K562 (cell line): ENCODE measurements around the gene MOSPD2. TPM values are rescaled to one million over a fixed set of nuclear protein-coding genes. Genes with fewer than 3 reads are reported as not detected.

ENCODE experiments used
- ATAC-seq: fragments of 200-7000 bp; cut with Tn5 transposase; 3 replicates; pipeline ENCODE4 v1.9.1; 2020; ENCODE audit warnings: moderate library complexity
- BruUV-seq: library from RNA; stranded (reverse); fragments of 400-500 nt; replicated peaks from 2 replicates; lab custom pipeline; 2021; lab: Mats Ljungman, UMichigan
- CTCF ChIA-PET: fragments of 300-600 bp; formaldehyde crosslinking; extraction: SDS; loops from one replicate; lab custom pipeline; 2021; ENCODE audit warnings: low intra/inter-chr PET ratio; lab: Yijun Ruan, JAX
- POLR2A ChIA-PET: fragments of 300-600, 350-650 bp; sonication (Branson Sonifier 250); formaldehyde crosslinking; extraction: SDS; loops from one replicate; lab custom pipeline; 2021; ENCODE audit warnings: antibody characterized with exemption, inconsistent platforms; lab: Yijun Ruan, JAX
- DNase-seq, 4 experiments: peaks; one replicate each; pipeline versions ENCODE4 v3.0.0 to v3.0.0-alpha.2; 2011 to 2018; ENCODE audit warnings: low spot score in 3 of 4, mixed read lengths in 3 of 4; ENCODE audit errors: extremely low read depth in 1 of 4
- FAIRE-seq: peaks from 2 replicates; lab custom pipeline; 2011; peaks lifted over from hg19 to GRCh38; lab: Jason Lieb, UNC
- H2AFZ ChIP-seq: 2 replicates; pipeline ENCODE4 v1.6.0; 2011; ENCODE audit warnings: low read depth, low read length, control low read depth, inconsistent platforms
- H3K27ac ChIP-seq: fragments of 200-600 bp; 3 replicates; pipeline ENCODE4 v1.8.0; 2011; ENCODE audit warnings: low read depth, mild to moderate bottlenecking, control low read depth, inconsistent platforms, low read length, moderate library complexity, mixed read lengths; ENCODE audit errors: extremely low read depth
- H3K27me3 ChIP-seq, 2 experiments: fragments of 300-600 bp in 1 of 2; 2 replicates in 1 of 2; 3 replicates in 1 of 2; pipeline versions ENCODE4 v1.6.0 to v1.8.0; 2011; ENCODE audit warnings: inconsistent platforms in 2 of 2, low read length in 2 of 2, mild to moderate bottlenecking in 1 of 2, mixed read lengths in 1 of 2, moderate library complexity in 1 of 2; ENCODE audit not compliant: control insufficient read depth in 2 of 2, insufficient read depth in 2 of 2
- H3K36me3 ChIP-seq: fragments of 300-600 bp; 3 replicates; pipeline ENCODE4 v1.8.0; 2011; ENCODE audit warnings: mild to moderate bottlenecking, low read length, inconsistent platforms; ENCODE audit not compliant: control insufficient read depth, insufficient read depth
- H3K4me1 ChIP-seq, 2 experiments: fragments of 200-600 bp in 1 of 2; replicated peaks in 1 of 2; 2 replicates in 1 of 2; 3 replicates in 1 of 2; pipeline versions ENCODE4 v1.5.1 to v1.8.0; 2011; ENCODE audit warnings: inconsistent platforms in 2 of 2, low read length in 2 of 2, mild to moderate bottlenecking in 1 of 2, mixed read lengths in 1 of 2, moderate library complexity in 1 of 2; ENCODE audit not compliant: control insufficient read depth in 2 of 2, insufficient read depth in 2 of 2
- H3K4me2 ChIP-seq: 2 replicates; pipeline ENCODE4 v1.6.1; 2011; ENCODE audit warnings: low read length, control low read depth, inconsistent platforms, mixed read lengths; ENCODE audit not compliant: insufficient read depth
- H3K4me3 ChIP-seq: fragments of 200-600 bp; sonication (generic), shearing (Covaris generic); 2 replicates; pipeline ENCODE4 v1.5.1; 2016; ENCODE audit warnings: control low read depth, inconsistent platforms
- H3K79me2 ChIP-seq: fragments of 200-600 bp; 3 replicates; pipeline ENCODE4 v1.8.0; 2011; ENCODE audit warnings: low read length, inconsistent platforms; ENCODE audit not compliant: control insufficient read depth, insufficient read depth
- H3K9ac ChIP-seq, 2 experiments: 2 replicates each; pipeline versions ENCODE4 v1.6.0 to v1.6.1; 2011; ENCODE audit warnings: low read depth in 2 of 2, low read length in 2 of 2, control low read depth in 1 of 2, inconsistent platforms in 1 of 2, mild to moderate bottlenecking in 1 of 2, mixed read lengths in 1 of 2; ENCODE audit not compliant: insufficient read depth in 1 of 2
- H3K9me1 ChIP-seq: one replicate; pipeline ENCODE4 v1.6.0; 2011; ENCODE audit warnings: inconsistent platforms, mild to moderate bottlenecking, low read length, moderate library complexity; ENCODE audit not compliant: control insufficient read depth, insufficient read depth
- H3K9me3 ChIP-seq: replicated peaks from 2 replicates; pipeline ENCODE4 v1.5.1; 2011; ENCODE audit warnings: low read depth, low read length, inconsistent platforms; ENCODE audit not compliant: control insufficient read depth, insufficient read depth
- H4K20me1 ChIP-seq: replicated peaks from 2 replicates; pipeline ENCODE4 v1.6.1; 2011; ENCODE audit warnings: low read length, inconsistent platforms, mixed read lengths; ENCODE audit not compliant: control insufficient read depth, insufficient read depth
- ATF3 ChIP-seq, 2 experiments: fragments of 450-650 bp in 1 of 2; sonication (generic) in 1 of 2; formaldehyde crosslinking in 1 of 2; IDR thresholded peaks in 1 of 2; conservative IDR thresholded peaks in 1 of 2; 2 replicates each; pipeline versions ENCODE4 v1.6.1 to v1.8.1; 2016 to 2023; ENCODE audit warnings: mild to moderate bottlenecking in 2 of 2, moderate library complexity in 2 of 2, inconsistent platforms in 1 of 2, missing genetic modification reagents in 1 of 2
- CLOCK ChIP-seq: fragments of 250-450 bp; sonication (Bioruptor Pico); IDR thresholded peaks from 2 replicates; pipeline ENCODE4 v1.4.0; 2020; ENCODE audit warnings: mild to moderate bottlenecking, moderate library complexity, borderline replicate concordance
- DMBX1 ChIP-seq: fragments of 250-450 bp; sonication (Bioruptor Pico); IDR thresholded peaks from 2 replicates; pipeline ENCODE4 v1.8.0; 2022; ENCODE audit warnings: inconsistent platforms, mild to moderate bottlenecking, moderate library complexity, borderline replicate concordance
- EZH2 ChIP-seq: IDR thresholded peaks from 2 replicates; pipeline ENCODE4 v1.6.1; 2012; ENCODE audit warnings: low read depth, mild to moderate bottlenecking, inconsistent platforms, low read length, borderline replicate concordance
- FIP1L1 ChIP-seq: fragments of 200-400 bp; formaldehyde crosslinking; IDR thresholded peaks from 2 replicates; pipeline ENCODE4 v1.6.1; 2018; ENCODE audit warnings: mild to moderate bottlenecking, low read depth, low read length; ENCODE audit not compliant: poor library complexity, severe bottlenecking
- HES1 ChIP-seq: fragments of 450-650 bp; IDR thresholded peaks from 2 replicates; pipeline ENCODE4 v1.6.1; 2016; ENCODE audit warnings: low read depth, mild to moderate bottlenecking, moderate library complexity
- KDM1A ChIP-seq, 2 experiments: fragments of 450-650 bp; IDR thresholded peaks; 2 replicates each; pipeline ENCODE4 v1.6.1; 2016; ENCODE audit warnings: mild to moderate bottlenecking in 2 of 2
- L3MBTL2 ChIP-seq: fragments of 450-650 bp; IDR thresholded peaks from 2 replicates; pipeline ENCODE4 v1.6.1; 2016; ENCODE audit warnings: mild to moderate bottlenecking, moderate library complexity
- TCF3 ChIP-seq: sonication (generic); formaldehyde crosslinking; IDR thresholded peaks from 2 replicates; pipeline ENCODE4 v1.4.0; 2020; ENCODE audit warnings: mild to moderate bottlenecking, missing genetic modification reagents
- THAP7 ChIP-seq: fragments of 250-450 bp; sonication (Bioruptor Pico); IDR thresholded peaks from 2 replicates; pipeline ENCODE4 v1.5.0; 2021
- ZNF518B ChIP-seq: fragments of 250-450 bp; sonication (Bioruptor Pico); IDR thresholded peaks from 2 replicates; pipeline ENCODE4 v1.5.0; 2021; ENCODE audit warnings: mild to moderate bottlenecking, moderate library complexity
- ZNF764 ChIP-seq: fragments of 250-450 bp; sonication (Bioruptor Pico); IDR thresholded peaks from 2 replicates; pipeline ENCODE4 v1.4.0; 2020; ENCODE audit warnings: low read depth, mild to moderate bottlenecking, moderate library complexity
- WGBS: fragments of 100-300 bp; shearing (Covaris generic); methylation state at CpG from one replicate; pipeline ENCODE4 v1.1.6; 2016; ENCODE audit warnings: low coverage, mixed read lengths; ENCODE audit not compliant: insufficient coverage; ENCODE audit errors: missing lambda C conversion rate; 5-methylcytosine and 5-hydroxymethylcytosine counted together
- in situ Hi-C: fragments of 300-500 bp; cut with MboI; formaldehyde crosslinking; loops from 4 replicates; pipeline ENCODE4 v1.15.0; 2018; ENCODE audit warnings: inconsistent platforms, mixed read lengths
- intact Hi-C: fragments of 100-400 bp; cut with micrococcal nuclease; formaldehyde crosslinking; loops from 2 replicates; pipeline ENCODE4 v1.14.2; 2022
- polyA plus RNA-seq, 8 experiments: library from polyadenylated mRNA; depleted of rRNA in 4 of 8; stranded (reverse) in 5 of 8; unstranded in 3 of 8; fragments of >200 nt; fragmentation: Nextera tagmentation in 2 of 8; fragmentation: Illumina TruSeq in 1 of 8; extraction: Ambion mirVana in 2 of 8; extraction: Trizol in 1 of 8; gene quantifications; 2 replicates each; pipeline versions ENCODE4 v1.2.1 to v1.2.3, GENCODE V29; 2011 to 2014; ENCODE audit warnings: inconsistent platforms in 1 of 8, missing spikeins in 1 of 8
- total RNA-seq, 7 experiments: library from RNA; depleted of rRNA in 6 of 7; stranded (reverse); fragments of >200 nt in 6 of 7; fragmentation: Illumina TruSeq in 2 of 7; extraction: Trizol in 2 of 7; gene quantifications; 2 replicates each; pipeline versions ENCODE4 v1.2.1 to v1.2.3, GENCODE V29; 2011 to 2021; ENCODE audit warnings: low replicate concordance in 1 of 7

MOSPD2 gene
- total and polyA plus RNA-seq, 9 of the 15 experiments (the other 6 are each of a cell fraction or from before 2014, with no cell fraction given) = 3.9 to 12.2 (median 9.2) TPM

GRCh38 chrX:14923761-14924160 is 50.5 kb downstream of the MOSPD2 start:
- Histone ChIP-seq H3K9ac (no peak overlapping the region), H3K9me1 (no peaks in the 10 kb centered on the region), H3K36me3 (0 out of 3 replicates have a peak, but pooled peaks cover under 1% of the 10 kb centered on the region), H3K27me3 (no peaks in the 10 kb centered on the region; a peak in 1 of 5 replicates), H3K9me3 (no peaks in the 10 kb centered on the region), H3K79me2 (no peaks in the 10 kb centered on the region), H3K27ac (no peak overlapping the region), H3K4me2 (no peak overlapping the region), H3K4me1 (no peaks in the 10 kb centered on the region), H2AFZ (no peak overlapping the region), H3K4me3 (no peak overlapping the region), H4K20me1 (no peaks in the 10 kb centered on the region)
- ATAC-seq (no peak), DNase-seq (no peak), FAIRE-seq (no peak)
- no peak for TF ChIP-seq THAP7 (CRISPR knock-in tag)
- TF ChIP-seq ZNF764 (CRISPR knock-in tag) = no peak
- no peak for TF ChIP-seq HES1
- no peak for TF ChIP-seq CLOCK (CRISPR knock-in tag)
- TF ChIP-seq EZH2 = no peak
- no peak for TF ChIP-seq KDM1A (IDR thresholded peaks at IDR 0.05)
- TF ChIP-seq DMBX1 (CRISPR knock-in tag) = no peak
- no peak for TF ChIP-seq ATF3 (IDR thresholded peaks at IDR 0.05)
- no peak for TF ChIP-seq ATF3 (CRISPR knock-in tag; conservative IDR thresholded peaks at IDR 0.05)
- no peak for TF ChIP-seq FIP1L1
- no peak for TF ChIP-seq TCF3 (CRISPR knock-in tag)
- TF ChIP-seq L3MBTL2 = no peak
- TF ChIP-seq ZNF518B (CRISPR knock-in tag) = no peak
- BruUV-seq = no TSS peak
- intact Hi-C loops (no loop called here), in situ Hi-C loops (no loop called here)
- 4% methylated on average over 4 of the region's 4 CpGs for WGBS
- ChIA-PET POLR2A (no interaction called here), CTCF (no interaction called here)
